SK-N-MC (cell line): Measurements from ENCODE around the gene DLGAP1.

Experiments
- EZH2 ChIP-seq: fragments of 200-600 bp; sonication (generic); IDR thresholded peaks from one replicate; pipeline ENCODE4 v1.6.1; 2017; ENCODE audit warnings: antibody characterized with exemption
- FOXP2 ChIP-seq: optimal IDR thresholded peaks from 2 replicates; pipeline ENCODE3; 2011; ENCODE audit warnings: mild to moderate bottlenecking, moderate library complexity; ENCODE audit not compliant: insufficient read depth; ENCODE audit errors: extremely low read length, control extremely low read depth
- POLR2AphosphoS5 ChIP-seq: IDR thresholded peaks from 2 replicates; pipeline ENCODE4 v1.6.1; 2012; ENCODE audit warnings: mild to moderate bottlenecking, low read depth, low read length, borderline replicate concordance

GRCh38 chr18:3924455-3924854, 530.7 kb downstream of the DLGAP1 start:
- no peak for TF ChIP-seq EZH2
- no peak for TF ChIP-seq FOXP2
- no peak for TF ChIP-seq POLR2AphosphoS5
